HUES48 (cell line): ENCODE measurements around the gene CCDC169.

ENCODE experiments used
- H3K27ac ChIP-seq: one replicate; pipeline ENCODE4 v1.7.0; 2013; ENCODE audit warnings: low read depth, low read length, inconsistent platforms
- H3K27me3 ChIP-seq: 2 replicates; pipeline ENCODE4 v1.6.1; 2013; ENCODE audit warnings: mild to moderate bottlenecking, low read length; ENCODE audit not compliant: control insufficient read depth, insufficient read depth
- H3K36me3 ChIP-seq: 2 replicates; pipeline ENCODE4 v1.6.1; 2013; ENCODE audit warnings: low read length; ENCODE audit not compliant: control insufficient read depth, insufficient read depth
- H3K4me1 ChIP-seq: 2 replicates; pipeline ENCODE4 v1.6.1; 2013; ENCODE audit warnings: mild to moderate bottlenecking, low read length; ENCODE audit not compliant: control insufficient read depth, insufficient read depth
- H3K4me3 ChIP-seq: 2 replicates; pipeline ENCODE4 v1.5.1; 2013; ENCODE audit warnings: mild to moderate bottlenecking, low read depth, low read length
- H3K9ac ChIP-seq: 2 replicates; pipeline ENCODE4 v1.6.1; 2013; ENCODE audit warnings: mild to moderate bottlenecking, low read depth, low read length, moderate library complexity
- H3K9me3 ChIP-seq: 2 replicates; pipeline ENCODE4 v1.6.1; 2013; ENCODE audit warnings: low read length; ENCODE audit not compliant: control insufficient read depth, insufficient read depth

CCDC169 gene

GRCh38 chr13:36275190-36276002 is 22.2 kb downstream of the CCDC169 start:
- no peak overlapping the region for H3K4me3 ChIP-seq
- no peak overlapping the region for H3K27ac ChIP-seq
- H3K4me1 ChIP-seq, result no peaks in the 10 kb centered on the region
- peaks cover 44% of the 10 kb centered on the region for H3K36me3 ChIP-seq
- no peak overlapping the region for H3K9ac ChIP-seq
- no peaks in the 10 kb centered on the region for H3K27me3 ChIP-seq
- no peaks in the 10 kb centered on the region for H3K9me3 ChIP-seq

GRCh38 chr13:36273431-36273830 is 24.2 kb downstream of the CCDC169 start:
- Histone ChIP-seq H3K9ac (no peak overlapping the region), H3K27me3 (no peaks in the 10 kb centered on the region), H3K9me3 (no peaks in the 10 kb centered on the region), H3K4me3 (no peak overlapping the region), H3K4me1 (0 out of 2 replicates have a peak, but pooled peaks cover 6% of the 10 kb centered on the region), H3K27ac (no peak overlapping the region), H3K36me3 (peaks cover 28% of the 10 kb centered on the region)

- no peak overlapping the region for H3K4me3 ChIP-seq
- H3K27ac ChIP-seq, result no peak overlapping the region
- peaks cover 10% of the 10 kb centered on the region for H3K4me1 ChIP-seq
- H3K36me3 ChIP-seq, result peaks cover 14% of the 10 kb centered on the region; the same call in 1 of the 2 replicates
- no peaks in the 10 kb centered on the region for H3K27me3 ChIP-seq
- H3K9ac ChIP-seq, result no peak overlapping the region
- H3K9me3 ChIP-seq, result no peaks in the 10 kb centered on the region
These were observed 35.6 kb downstream of the CCDC169 start for GRCh38 chr13:36261976-36262375.

- Histone ChIP-seq H3K27ac (no peak overlapping the region), H3K4me1 (peaks cover 10% of the 10 kb centered on the region), H3K36me3 (peaks cover 13% of the 10 kb centered on the region; the same call in 1 of the 2 replicates), H3K9ac (no peak overlapping the region), H3K9me3 (no peaks in the 10 kb centered on the region), H3K4me3 (no peak overlapping the region), H3K27me3 (no peaks in the 10 kb centered on the region)
These were observed 36.6 kb downstream of the CCDC169 start for GRCh38 chr13:36261011-36261410.

- no peak overlapping the region for H3K27ac ChIP-seq
- no peaks in the 10 kb centered on the region for H3K9me3 ChIP-seq
- peaks cover 16% of the 10 kb centered on the region for H3K36me3 ChIP-seq
- peaks cover 10% of the 10 kb centered on the region for H3K4me1 ChIP-seq
- H3K9ac ChIP-seq, result no peak overlapping the region
- H3K27me3 ChIP-seq, result no peaks in the 10 kb centered on the region
- H3K4me3 ChIP-seq, result no peak overlapping the region
These were observed 38.1 kb downstream of the CCDC169 start for GRCh38 chr13:36259361-36260137.

- H3K36me3 ChIP-seq, result peaks cover 16% of the 10 kb centered on the region
- H3K9me3 ChIP-seq, result no peaks in the 10 kb centered on the region
- H3K27ac ChIP-seq, result no peak overlapping the region
- H3K9ac ChIP-seq, result no peak overlapping the region
- H3K27me3 ChIP-seq, result no peaks in the 10 kb centered on the region
- no peak overlapping the region for H3K4me3 ChIP-seq
- H3K4me1 ChIP-seq, result peaks cover 10% of the 10 kb centered on the region
These were observed 38.8 kb downstream of the CCDC169 start for GRCh38 chr13:36258831-36259230.

- Histone ChIP-seq H3K9ac (no peak overlapping the region), H3K27ac (no peak overlapping the region), H3K4me1 (no peaks in the 10 kb centered on the region), H3K4me3 (no peak overlapping the region), H3K36me3 (peaks cover 57% of the 10 kb centered on the region), H3K9me3 (no peaks in the 10 kb centered on the region), H3K27me3 (no peaks in the 10 kb centered on the region)
These were observed 46.1 kb downstream of the CCDC169 start for GRCh38 chr13:36251526-36251925.

GRCh38 chr13:36251017-36251416 is 46.6 kb downstream of the CCDC169 start:
- Histone ChIP-seq H3K4me1 (no peaks in the 10 kb centered on the region), H3K27ac (no peak overlapping the region), H3K27me3 (no peaks in the 10 kb centered on the region), H3K4me3 (no peak overlapping the region), H3K9ac (no peak overlapping the region), H3K9me3 (no peaks in the 10 kb centered on the region), H3K36me3 (peaks cover 60% of the 10 kb centered on the region)

- peaks cover 72% of the 10 kb centered on the region for H3K36me3 ChIP-seq
- no peaks in the 10 kb centered on the region for H3K9me3 ChIP-seq
- H3K27me3 ChIP-seq, result no peaks in the 10 kb centered on the region
- no peak overlapping the region for H3K9ac ChIP-seq
- no peak overlapping the region for H3K4me3 ChIP-seq
- H3K27ac ChIP-seq, result no peak overlapping the region
- no peaks in the 10 kb centered on the region for H3K4me1 ChIP-seq
These were observed 48.9 kb downstream of the CCDC169 start for GRCh38 chr13:36248700-36249099.

- no peak overlapping the region for H3K27ac ChIP-seq
- H3K9ac ChIP-seq, result no peak overlapping the region
- peaks cover 81% of the 10 kb centered on the region for H3K36me3 ChIP-seq
- H3K4me1 ChIP-seq, result no peaks in the 10 kb centered on the region
- H3K9me3 ChIP-seq, result no peaks in the 10 kb centered on the region
- no peak overlapping the region for H3K4me3 ChIP-seq
- H3K27me3 ChIP-seq, result no peaks in the 10 kb centered on the region
These were observed 52.6 kb downstream of the CCDC169 start for GRCh38 chr13:36244990-36245389.

GRCh38 chr13:36244073-36244472 is 53.5 kb downstream of the CCDC169 start:
- Histone ChIP-seq H3K27ac (no peak overlapping the region), H3K36me3 (peaks cover 80% of the 10 kb centered on the region), H3K27me3 (no peaks in the 10 kb centered on the region), H3K9me3 (no peaks in the 10 kb centered on the region), H3K4me1 (no peaks in the 10 kb centered on the region), H3K4me3 (no peak overlapping the region), H3K9ac (no peak overlapping the region)
